ENCODE data around the gene ANK2. TPM values are rescaled to one million over a fixed set of nuclear protein-coding genes. Genes with fewer than 3 reads are reported as not detected.

The ANK2 gene
- total RNA-seq, 2 donors from 2014 or later = 3.5 to 26.0 TPM

DNA sequence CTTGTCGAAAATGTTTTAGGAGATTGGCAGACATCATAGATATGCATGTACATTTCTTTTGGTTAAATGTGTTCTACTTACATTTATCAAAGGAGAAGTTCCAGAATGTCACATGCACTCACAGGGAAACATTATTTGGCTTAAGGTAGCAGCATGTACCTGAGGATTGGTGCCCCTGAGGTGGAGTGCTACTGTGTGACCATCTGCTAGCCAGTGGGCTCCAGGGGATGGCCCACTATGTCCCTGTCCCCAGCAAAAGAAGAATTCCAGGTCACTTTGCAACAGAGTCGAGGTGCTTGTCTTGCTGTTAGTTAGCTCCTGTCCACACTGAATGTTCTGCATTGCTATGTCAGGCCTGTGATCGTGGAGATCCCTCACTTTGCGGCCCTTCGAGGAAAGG is 283.2 kb downstream of the ANK2 start:
- WGBS = 90% methylated on average over 5 of the region's 5 CpGs
- Histone ChIP-seq H3K27me3 (replicated peaks; ENCODE audit: insufficient read depth) (no peaks in the 10 kb centered on the region), H3K9me3 (no peaks in the 10 kb centered on the region), H3K4me3 (no peak overlapping the region), H3K27ac (no peak overlapping the region), H3K4me1 (replicated peaks) (no peaks in the 10 kb centered on the region), H3K36me3 (no peaks in the 10 kb centered on the region)
- TF ChIP-seq POLR2AphosphoS5 (IDR thresholded peaks at IDR 0.05) (no peak), POLR2A (IDR thresholded peaks at IDR 0.05) (no peak)
- TF ChIP-seq, protein P1, sequence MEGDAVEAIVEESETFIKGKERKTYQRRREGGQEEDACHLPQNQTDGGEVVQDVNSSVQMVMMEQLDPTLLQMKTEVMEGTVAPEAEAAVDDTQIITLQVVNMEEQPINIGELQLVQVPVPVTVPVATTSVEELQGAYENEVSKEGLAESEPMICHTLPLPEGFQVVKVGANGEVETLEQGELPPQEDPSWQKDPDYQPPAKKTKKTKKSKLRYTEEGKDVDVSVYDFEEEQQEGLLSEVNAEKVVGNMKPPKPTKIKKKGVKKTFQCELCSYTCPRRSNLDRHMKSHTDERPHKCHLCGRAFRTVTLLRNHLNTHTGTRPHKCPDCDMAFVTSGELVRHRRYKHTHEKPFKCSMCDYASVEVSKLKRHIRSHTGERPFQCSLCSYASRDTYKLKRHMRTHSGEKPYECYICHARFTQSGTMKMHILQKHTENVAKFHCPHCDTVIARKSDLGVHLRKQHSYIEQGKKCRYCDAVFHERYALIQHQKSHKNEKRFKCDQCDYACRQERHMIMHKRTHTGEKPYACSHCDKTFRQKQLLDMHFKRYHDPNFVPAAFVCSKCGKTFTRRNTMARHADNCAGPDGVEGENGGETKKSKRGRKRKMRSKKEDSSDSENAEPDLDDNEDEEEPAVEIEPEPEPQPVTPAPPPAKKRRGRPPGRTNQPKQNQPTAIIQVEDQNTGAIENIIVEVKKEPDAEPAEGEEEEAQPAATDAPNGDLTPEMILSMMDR (IDR thresholded peaks at IDR 0.05) = no peak
- intact Hi-C loops (cut with DNase I) = no loop called here
- DNase-seq (ENCODE audit: low spot score) = no peak

DNA sequence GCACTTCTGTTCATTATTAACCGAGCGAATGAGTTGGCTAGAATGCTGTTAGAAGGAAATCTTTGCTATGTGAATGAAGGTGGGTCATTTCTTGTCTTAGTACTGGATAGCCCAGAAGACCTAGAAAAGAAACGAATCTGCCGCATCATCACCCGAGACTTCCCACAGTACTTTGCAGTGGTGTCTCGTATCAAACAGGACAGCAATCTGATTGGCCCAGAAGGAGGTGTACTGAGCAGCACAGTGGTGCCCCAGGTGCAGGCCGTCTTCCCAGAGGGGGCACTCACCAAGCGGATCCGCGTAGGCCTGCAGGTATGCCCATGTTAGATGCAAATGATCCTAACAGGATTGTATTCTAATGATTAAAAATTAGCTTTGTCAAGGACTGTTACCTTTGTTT is 286.3 kb downstream of the ANK2 start:
- no peak for DNase-seq (ENCODE audit: low spot score)
- H3K4me3 ChIP-seq = no peak overlapping the region
- H3K9me3 ChIP-seq = no peaks in the 10 kb centered on the region
- TF ChIP-seq, protein P1 (IDR thresholded peaks at IDR 0.05) = no peak
- no peak for TF ChIP-seq POLR2AphosphoS5 (IDR thresholded peaks at IDR 0.05)
- no peak for TF ChIP-seq POLR2A (IDR thresholded peaks at IDR 0.05)
- H3K36me3 ChIP-seq = no peaks in the 10 kb centered on the region
- WGBS = 90% methylated on average over 10 of the region's 10 CpGs
- H3K27ac ChIP-seq = no peak overlapping the region
- intact Hi-C loops (cut with DNase I) = no loop called here
- no peaks in the 10 kb centered on the region for H3K4me1 ChIP-seq (replicated peaks)
- no peaks in the 10 kb centered on the region for H3K27me3 ChIP-seq (replicated peaks; ENCODE audit: insufficient read depth)

DNA sequence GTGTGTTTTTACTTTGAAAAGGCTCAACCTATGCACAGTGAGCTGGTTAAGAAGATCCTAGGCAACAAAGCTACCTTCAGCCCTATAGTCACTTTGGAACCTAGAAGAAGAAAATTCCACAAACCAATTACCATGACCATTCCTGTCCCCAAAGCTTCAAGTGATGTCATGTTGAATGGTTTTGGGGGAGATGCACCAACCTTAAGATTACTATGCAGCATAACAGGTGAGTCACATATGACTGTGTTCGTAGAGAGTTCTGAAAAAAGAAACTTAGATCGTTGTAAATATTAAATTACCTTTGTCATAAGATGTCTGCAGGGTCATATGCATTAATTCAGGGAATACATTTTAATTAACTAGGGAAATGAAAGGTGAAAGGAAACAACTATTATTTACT is 287.1 kb downstream of the ANK2 start:
- 86% methylated on average over 2 of the region's 2 CpGs for WGBS
- Histone ChIP-seq H3K36me3 (no peaks in the 10 kb centered on the region), H3K4me1 (replicated peaks) (no peaks in the 10 kb centered on the region), H3K27ac (no peak overlapping the region), H3K9me3 (no peaks in the 10 kb centered on the region), H3K27me3 (replicated peaks; ENCODE audit: insufficient read depth) (no peaks in the 10 kb centered on the region), H3K4me3 (no peak overlapping the region)
- intact Hi-C loops (cut with DNase I) = no loop called here
- DNase-seq (ENCODE audit: low spot score) = no peak
- TF ChIP-seq POLR2AphosphoS5 (IDR thresholded peaks at IDR 0.05) = no peak
- no peak for TF ChIP-seq POLR2A (IDR thresholded peaks at IDR 0.05)
- TF ChIP-seq, protein P1 (IDR thresholded peaks at IDR 0.05) = no peak

DNA sequence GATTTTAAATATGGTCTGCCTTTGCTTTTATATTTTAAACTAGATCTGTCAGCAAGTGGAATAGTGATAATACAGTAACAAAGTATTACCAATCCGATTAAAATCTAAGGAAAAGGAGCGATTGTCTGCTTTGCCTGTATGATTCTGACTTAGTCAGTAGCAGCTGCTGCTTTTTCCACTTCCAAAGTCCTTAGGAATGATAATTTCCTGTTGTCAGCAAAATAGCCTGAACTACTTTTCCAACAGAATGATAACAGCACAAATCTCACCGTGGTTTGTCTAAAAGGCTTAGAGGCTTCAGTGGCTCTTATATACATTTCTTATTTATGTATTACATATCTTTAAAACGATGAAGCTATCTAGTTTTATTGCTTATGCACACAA is 290.0 kb downstream of the ANK2 start:
- no peaks in the 10 kb centered on the region for H3K4me1 ChIP-seq (replicated peaks)
- no peak overlapping the region for H3K4me3 ChIP-seq
- H3K27me3 ChIP-seq (replicated peaks; ENCODE audit: insufficient read depth) = no peaks in the 10 kb centered on the region
- 58% methylated on average over 4 of the region's 4 CpGs for WGBS
- TF ChIP-seq POLR2AphosphoS5 (IDR thresholded peaks at IDR 0.05) (no peak), POLR2A (IDR thresholded peaks at IDR 0.05) (no peak)
- TF ChIP-seq, protein P1 (IDR thresholded peaks at IDR 0.05) = no peak
- H3K27ac ChIP-seq = no peak overlapping the region
- no peak for DNase-seq (ENCODE audit: low spot score)
- no peaks in the 10 kb centered on the region for H3K36me3 ChIP-seq
- intact Hi-C loops (cut with DNase I) = no loop called here
- no peaks in the 10 kb centered on the region for H3K9me3 ChIP-seq

DNA sequence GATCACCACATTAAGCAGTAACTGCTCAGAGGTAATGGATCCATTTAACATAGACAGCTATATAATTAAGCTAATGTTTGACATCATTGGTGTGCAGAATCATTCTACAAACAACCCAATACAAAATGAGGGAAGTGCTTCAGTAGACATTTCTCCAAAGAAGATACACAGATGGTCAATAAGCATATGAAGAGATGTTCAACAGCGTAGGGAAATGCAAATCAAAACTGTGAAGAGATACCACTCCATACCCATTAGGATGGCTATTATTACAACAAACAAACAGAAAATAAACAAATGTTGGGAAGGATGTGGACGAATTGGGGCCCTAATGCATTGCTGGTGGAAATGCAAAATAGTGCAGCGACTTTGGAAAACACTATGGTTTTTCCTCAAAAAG is 294.6 kb downstream of the ANK2 start:
- 93% methylated on average over 3 of the region's 3 CpGs for WGBS
- no peak for TF ChIP-seq POLR2AphosphoS5 (IDR thresholded peaks at IDR 0.05)
- TF ChIP-seq POLR2A (IDR thresholded peaks at IDR 0.05) = no peak
- TF ChIP-seq, protein P1 (IDR thresholded peaks at IDR 0.05) = no peak
- intact Hi-C loops (cut with DNase I) = no loop called here

More for the DNA sequence above, 294.6 kb downstream of the ANK2 start:
- Histone ChIP-seq H3K4me1 (replicated peaks) (no peaks in the 10 kb centered on the region), H3K27ac (no peak overlapping the region), H3K9me3 (no peaks in the 10 kb centered on the region), H3K4me3 (no peak overlapping the region), H3K36me3 (no peaks in the 10 kb centered on the region), H3K27me3 (replicated peaks; ENCODE audit: insufficient read depth) (no peaks in the 10 kb centered on the region)
- DNase-seq (ENCODE audit: low spot score) = no peak
